Stimulated activated CD8-positive, alpha-beta memory T cell treated with anti-CD3 and anti-CD28 coated beads, Interleukin-15, amount 100 ng/mL, for 4 hours (primary cell): Measurements from ENCODE around the gene PTCD1.
A peak's percentile ranks its signal among the peaks of the same experiment; 100 is the strongest.

Experiments used
- DNase-seq, 2 donors: peaks; one replicate each; pipeline ENCODE4 v3.0.0-alpha.2; 2020; ENCODE audit warnings: low read depth in 2 of 2

The PTCD1 gene

GRCh38 chr7:99438573-99439480, at the start of gene PTCD1, which contains the start of gene CPSF4:
TSS of gene PTCD1 (minus strand) at chr7:99438798. CDS start at chr7:99435242, 3,556 bp downstream.
TSS of gene CPSF4 (plus strand) at chr7:99438943. CDS start at chr7:99439083, 140 bp downstream.
- peak; percentile 83 to 85 for DNase-seq

- no peak for DNase-seq
These were observed 46.5 kb upstream of the PTCD1 start for GRCh38 chr7:99485094-99485493.

- DNase-seq = no peak
These were observed 40.2 kb upstream of the PTCD1 start for GRCh38 chr7:99478464-99479440.

- DNase-seq = no peak
These were observed 37.5 kb upstream of the PTCD1 start for GRCh38 chr7:99476107-99476506.

- no peak for DNase-seq
These were observed 34.7 kb upstream of the PTCD1 start for GRCh38 chr7:99473315-99473596.

- peak; percentile 96 for DNase-seq
These were observed 34.1 kb upstream of the PTCD1 start, which contains the start of gene ZNF789 for GRCh38 chr7:99472561-99473314. TSS of gene ZNF789 (plus strand) at chr7:99472890. CDS start at chr7:99476457, 3,567 bp downstream.

- DNase-seq = no peak
These were observed 30.9 kb upstream of the PTCD1 start for GRCh38 chr7:99469381-99470065.

GRCh38 chr7:99468336-99468918, 29.8 kb upstream of the PTCD1 start:
- DNase-seq = no peak

- no peak for DNase-seq
These were observed 26.8 kb upstream of the PTCD1 start for GRCh38 chr7:99465421-99465768.

GRCh38 chr7:99461221-99461620, 22.6 kb upstream of the PTCD1 start:
- no peak for DNase-seq

GRCh38 chr7:99460651-99461050, 22.1 kb upstream of the PTCD1 start:
- no peak for DNase-seq

GRCh38 chr7:99459087-99459486, 20.5 kb upstream of the PTCD1 start:
- DNase-seq = no peak

- DNase-seq = no peak
These were observed 19.3 kb upstream of the PTCD1 start for GRCh38 chr7:99457650-99458493.

- DNase-seq = no peak
These were observed 18.6 kb upstream of the PTCD1 start for GRCh38 chr7:99457050-99457649.

GRCh38 chr7:99456288-99456687, 17.7 kb upstream of the PTCD1 start:
- no peak for DNase-seq

- no peak for DNase-seq
These were observed 17.3 kb upstream of the PTCD1 start for GRCh38 chr7:99455874-99456273.

- no peak for DNase-seq
These were observed 14.5 kb upstream of the PTCD1 start for GRCh38 chr7:99453105-99453504.

GRCh38 chr7:99452541-99452940, 13.9 kb upstream of the PTCD1 start:
- no peak for DNase-seq

GRCh38 chr7:99451936-99452335, 13.3 kb upstream of the PTCD1 start:
- DNase-seq = no peak
